Measurements from ENCODE around the gene CLDN6. TPM values are rescaled to one million over a fixed set of nuclear protein-coding genes. Genes with fewer than 3 reads are reported as not detected.

CLDN6 gene
- total and polyA plus RNA-seq, 2 of the 13 experiments (the other 11 are each of a cell fraction or from before 2014, with no cell fraction given): 5.9 to 7.6 TPM

DNA sequence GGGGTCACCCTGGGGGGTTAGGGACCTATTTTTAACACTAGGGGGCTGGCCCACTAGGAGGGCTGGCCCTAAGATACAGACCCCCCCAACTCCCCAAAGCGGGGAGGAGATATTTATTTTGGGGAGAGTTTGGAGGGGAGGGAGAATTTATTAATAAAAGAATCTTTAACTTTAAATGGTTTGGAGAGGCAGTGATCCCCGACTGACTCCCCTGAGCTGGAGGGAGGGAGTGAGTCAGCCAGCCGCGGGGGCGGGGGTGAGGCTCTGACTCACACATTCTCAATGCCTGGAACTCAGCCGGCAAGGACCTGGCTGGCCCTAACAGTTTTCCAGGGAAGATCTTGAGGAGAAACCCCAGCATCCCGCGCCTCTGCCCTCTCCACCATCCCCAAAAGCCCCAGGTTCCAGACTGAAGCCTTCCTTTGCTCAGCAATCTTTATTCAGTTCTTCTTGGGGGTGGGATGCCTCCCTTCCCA is 4.3 kb upstream of the CLDN6 start (continued):
- TF ChIP-seq RAD21 (CRISPR knock-in tag; IDR thresholded peaks at IDR 0.05): 0 out of 2 replicates have a peak, but pooled peaks have one; percentile 14
- TF ChIP-seq POLR2G (IDR thresholded peaks at IDR 0.05; ENCODE audit: low read depth, low read length): peak; percentile 48
- TF ChIP-seq ZNF766 (CRISPR knock-in tag; IDR thresholded peaks at IDR 0.05; ENCODE audit: borderline replicate concordance): no peak
- TF ChIP-seq SP5 (CRISPR knock-in tag; IDR thresholded peaks at IDR 0.05; ENCODE audit: borderline replicate concordance, low read depth): peak; percentile 40; the same call in 1 of the 2 replicates
- 0 out of 2 replicates have a peak, but pooled peaks have one; percentile 39 for TF ChIP-seq THAP11 (CRISPR knock-in tag; IDR thresholded peaks at IDR 0.05)
- no peak for TF ChIP-seq KLF13 (CRISPR knock-in tag; IDR thresholded peaks at IDR 0.05)
- no peak for TF ChIP-seq PCBP2 (optimal IDR thresholded peaks at IDR 0.05; ENCODE audit: low read depth, low read length, poor library complexity, severe bottlenecking)
- peak; percentile 98 for TF ChIP-seq FOSL2 (CRISPR knock-in tag; IDR thresholded peaks at IDR 0.05)

- Histone ChIP-seq H3K36me3 (replicated peaks in 1 of 2; ENCODE audit: control insufficient read depth in 1 of 2, insufficient read depth in 2 of 2, low read length in 2 of 2) (peaks cover 9 to 14% of the 10 kb centered on the region in 2 experiments; a peak in 4 of 5 replicates), H3K4me2 (ENCODE audit: low read depth, low read length) (peak overlapping the region; percentile 85), H3K9ac (ENCODE audit: insufficient read depth, low read depth, low read length) (peak overlapping the region; percentile 99), H3K9me3 (ENCODE audit: low read length) (no peaks in the 10 kb centered on the region), H2AFZ (ENCODE audit: low read length) (no peak overlapping the region), H3K27ac (ENCODE audit: extremely low read length, insufficient read depth, low read length) (peak overlapping the region; percentile 93), H3K4me1 (ENCODE audit: insufficient read depth, low read length) (peaks cover 61% of the 10 kb centered on the region), H4K20me1 (ENCODE audit: insufficient read depth, low read length) (peaks cover 31% of the 10 kb centered on the region; the same call in 1 of the 2 replicates), H3K79me2 (ENCODE audit: insufficient read depth, low read length) (peaks cover 5% of the 10 kb centered on the region), H3K27me3 (ENCODE audit: control insufficient read depth in 1 of 2, insufficient read depth in 2 of 2, low read length in 2 of 2) (no peaks in the 10 kb centered on the region; a peak in 2 of 5 replicates), H3K4me3 (replicated peaks in 1 of 3; ENCODE audit: insufficient read depth in 1 of 3, low read depth in 2 of 3, low read length in 3 of 3) (peak overlapping the region; percentile 65 to 93 (median 76))
- in situ Hi-C loops (cut with HindIII; ENCODE audit: extremely low pct_ligation_motif_present, low pct_unique_long_range_greater_than_20kb) (no loop called here), intact Hi-C loops (cut with micrococcal nuclease; ENCODE audit: unreplicated experiment) (no loop called here)
- 3% methylated on average over 5 of the region's 25 CpGs for WGBS (ENCODE audit: low lambda C conversion rate)
- BruUV-seq (replicated peaks): TSS peak; percentile 59
- ATAC-seq (peak; percentile 23), DNase-seq (ENCODE audit: low spot score) (peak; percentile 68), FAIRE-seq (no peak)
- POLR2A ChIA-PET: interaction anchor here (0.7 to 18.8 kb wide), 21 partner anchors 10 to 866 kb away, joined by 3 to 750 read pairs (median 5); partner anchors contain the start of genes CLDN9, FLYWCH2, IL32 and KREMEN2
- CTCF ChIA-PET (ENCODE audit: low intra/inter-chr PET ratio, low total read pairs): interaction anchor here (0.9 kb wide), 1 partner anchor 18 kb away, joined by 4 read pairs; no protein-coding TSS in a partner anchor
- TF ChIP-seq IRX3 (CRISPR knock-in tag; IDR thresholded peaks at IDR 0.05; ENCODE audit: borderline replicate concordance, low read depth): no peak
- peak; percentile 47 for TF ChIP-seq SRSF1 (optimal IDR thresholded peaks at IDR 0.05; ENCODE audit: low read depth, low read length)
- TF ChIP-seq U2AF1 (optimal IDR thresholded peaks at IDR 0.05; ENCODE audit: low read depth, low read length): peak; percentile 73
- TF ChIP-seq ONECUT2 (CRISPR knock-in tag; IDR thresholded peaks at IDR 0.05): no peak
- TF ChIP-seq, protein P1, sequence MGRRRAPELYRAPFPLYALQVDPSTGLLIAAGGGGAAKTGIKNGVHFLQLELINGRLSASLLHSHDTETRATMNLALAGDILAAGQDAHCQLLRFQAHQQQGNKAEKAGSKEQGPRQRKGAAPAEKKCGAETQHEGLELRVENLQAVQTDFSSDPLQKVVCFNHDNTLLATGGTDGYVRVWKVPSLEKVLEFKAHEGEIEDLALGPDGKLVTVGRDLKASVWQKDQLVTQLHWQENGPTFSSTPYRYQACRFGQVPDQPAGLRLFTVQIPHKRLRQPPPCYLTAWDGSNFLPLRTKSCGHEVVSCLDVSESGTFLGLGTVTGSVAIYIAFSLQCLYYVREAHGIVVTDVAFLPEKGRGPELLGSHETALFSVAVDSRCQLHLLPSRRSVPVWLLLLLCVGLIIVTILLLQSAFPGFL (CRISPR knock-in tag; IDR thresholded peaks at IDR 0.05): no peak
- TF ChIP-seq HNRNPK (IDR thresholded peaks at IDR 0.05; ENCODE audit: low read depth, low read length, poor library complexity, severe bottlenecking): no peak
- no peak for TF ChIP-seq ZBTB25 (CRISPR knock-in tag; IDR thresholded peaks at IDR 0.05)
- TF ChIP-seq CHD4 (IDR thresholded peaks at IDR 0.05; ENCODE audit: borderline replicate concordance, low read length): no peak
- no peak for TF ChIP-seq BCLAF1 (IDR thresholded peaks at IDR 0.05)
- 0 out of 2 replicates have a peak, but pooled peaks have one; percentile 14 for TF ChIP-seq SALL2 (CRISPR knock-in tag; IDR thresholded peaks at IDR 0.05)
Measured at GRCh38 chr16:3021449-3022207, 3.6 kb upstream of the CLDN6 start.
